Aorta (tissue), 5 donors: ENCODE data around the gene DNAJB7. TPM values are rescaled to one million over a fixed set of nuclear protein-coding genes. Genes with fewer than 3 reads are reported as not detected.
A peak's percentile ranks its signal among the peaks of the same experiment; 100 is the strongest.
"Not testable (repeated sequence)": the region's sequence is repeated elsewhere in the genome, so short reads cannot be mapped to it uniquely, and the experiment has no call there.

Source experiments
- ATAC-seq: fragments of 200-7000 bp; cut with Tn5 transposase; one replicate; pipeline ENCODE4 v1.9.1; 2022; ENCODE audit warnings: moderate library complexity; ENCODE audit not compliant: low FRiP score
- DNase-seq, 2 donors: peaks; one replicate each; pipeline ENCODE4 v3.0.0-alpha.2; 2020
- H3K27ac ChIP-seq, 2 donors: one replicate each; pipeline ENCODE4 v1.5.1; 2013; ENCODE audit warnings: low read length in 2 of 2, mild to moderate bottlenecking in 2 of 2, moderate library complexity in 2 of 2, control low read depth in 1 of 2, inconsistent platforms in 1 of 2, low read depth in 1 of 2
- H3K27me3 ChIP-seq, 2 donors: one replicate each; pipeline ENCODE4 v1.6.1; 2013; ENCODE audit warnings: control low read depth in 1 of 2, low read length in 1 of 2, mild to moderate bottlenecking in 1 of 2, moderate library complexity in 1 of 2; ENCODE audit not compliant: insufficient read depth in 2 of 2, control insufficient read depth in 1 of 2
- H3K36me3 ChIP-seq, 2 donors: one replicate each; pipeline ENCODE4 v1.6.1; 2013; ENCODE audit warnings: control low read depth in 1 of 2, low read length in 1 of 2, mild to moderate bottlenecking in 1 of 2; ENCODE audit not compliant: insufficient read depth in 2 of 2, control insufficient read depth in 1 of 2
- H3K4me1 ChIP-seq, 2 donors: one replicate each; pipeline ENCODE4 v1.6.1; 2013; ENCODE audit warnings: low read length in 2 of 2, control low read depth in 1 of 2, mild to moderate bottlenecking in 1 of 2, moderate library complexity in 1 of 2; ENCODE audit not compliant: insufficient read depth in 2 of 2, control insufficient read depth in 1 of 2
- H3K4me3 ChIP-seq, 2 donors: one replicate each; pipeline ENCODE4 v1.5.1; 2013; ENCODE audit warnings: low read length in 2 of 2, control low read depth in 1 of 2, mild to moderate bottlenecking in 1 of 2
- H3K9me3 ChIP-seq: one replicate; pipeline ENCODE4 v1.6.1; 2013; ENCODE audit warnings: mild to moderate bottlenecking, low read length; ENCODE audit not compliant: control insufficient read depth
- WGBS, 2 donors: extraction: QIAGEN DNeasy Blood & Tissue Kit; methylation state at CpG; one replicate each; pipeline ENCODE4 v1.1.7; 2013; 5-methylcytosine and 5-hydroxymethylcytosine counted together
- intact Hi-C, 2 donors: fragments of 100-400 bp; cut with DNase I; formaldehyde crosslinking; loops; one replicate each; pipeline versions ENCODE4 v1.14.2 to v1.15.0; 2022
- polyA plus RNA-seq, 2 donors: library from polyadenylated mRNA; stranded (reverse); fragments of 200-250 nt; gene quantifications; one replicate each; pipeline ENCODE4 v1.2.3, GENCODE V29; 2013
- total RNA-seq, 2 donors: library from RNA; stranded (reverse); fragmentation: NEBNext Ultra II Directional; extraction: Animal tissue kit (Norgen Biotek cat#: 25700); gene quantifications; one replicate each; pipeline ENCODE4 v1.2.1, GENCODE V29; 2021
- donor health status: healthy with polysubstance abuse.
- donor health status: Bipolar disorder and iron deficiency.
- donor health status: DM: no; HTN: no; CAD: no.
- donor health status: DM: no; HTN: no; CAD: no.
- donor health status: DM: yes; HTN: yes; CAD: no.

The DNAJB7 gene
- total and polyA plus RNA-seq, 4 donors = not detected

DNA sequence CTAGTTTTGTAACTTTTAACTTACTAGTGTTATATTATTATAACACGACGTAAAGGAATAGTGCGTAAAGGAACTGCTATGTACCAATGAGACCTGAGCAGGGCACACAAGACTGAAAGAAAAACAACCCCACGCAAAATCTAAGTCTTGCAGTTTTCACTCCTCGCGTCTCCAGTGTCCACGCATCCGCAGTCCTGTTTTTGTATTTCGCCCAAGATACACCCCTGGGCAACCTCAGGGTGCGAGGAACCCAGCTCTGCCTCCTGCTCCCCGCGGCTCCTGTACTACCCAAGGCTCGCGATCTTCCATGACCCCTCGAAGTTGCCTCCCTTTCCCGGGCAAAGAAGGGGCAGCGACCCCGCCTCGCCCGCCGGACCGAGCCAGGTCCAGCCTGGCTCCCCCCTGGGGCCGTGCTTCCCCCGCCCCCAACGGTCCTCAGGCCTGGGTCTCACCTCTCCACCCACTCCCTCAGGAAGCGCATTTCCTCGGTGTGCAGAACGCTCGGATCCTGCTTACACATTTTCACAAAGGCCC lies 5.9 kb downstream of the DNAJB7 start:
- no peaks in the 10 kb centered on the region for H3K27me3 ChIP-seq
- peak; percentile 65 to 82 for DNase-seq
- peak; percentile 49 for ATAC-seq
- H3K4me1 ChIP-seq = peaks cover 0 to 3% of the 10 kb centered on the region in 2 donors
- H3K27ac ChIP-seq = peak overlapping the region; percentile 29 to 84
- WGBS, 2 donors = 0% methylated on average over 26 to 29 of the region's 29 CpGs
- no peaks in the 10 kb centered on the region for H3K9me3 ChIP-seq
- H3K4me3 ChIP-seq = peak overlapping the region; percentile 29 to 66
- H3K36me3 ChIP-seq = no peaks in the 10 kb centered on the region
- intact Hi-C loops = no loop called here

DNA sequence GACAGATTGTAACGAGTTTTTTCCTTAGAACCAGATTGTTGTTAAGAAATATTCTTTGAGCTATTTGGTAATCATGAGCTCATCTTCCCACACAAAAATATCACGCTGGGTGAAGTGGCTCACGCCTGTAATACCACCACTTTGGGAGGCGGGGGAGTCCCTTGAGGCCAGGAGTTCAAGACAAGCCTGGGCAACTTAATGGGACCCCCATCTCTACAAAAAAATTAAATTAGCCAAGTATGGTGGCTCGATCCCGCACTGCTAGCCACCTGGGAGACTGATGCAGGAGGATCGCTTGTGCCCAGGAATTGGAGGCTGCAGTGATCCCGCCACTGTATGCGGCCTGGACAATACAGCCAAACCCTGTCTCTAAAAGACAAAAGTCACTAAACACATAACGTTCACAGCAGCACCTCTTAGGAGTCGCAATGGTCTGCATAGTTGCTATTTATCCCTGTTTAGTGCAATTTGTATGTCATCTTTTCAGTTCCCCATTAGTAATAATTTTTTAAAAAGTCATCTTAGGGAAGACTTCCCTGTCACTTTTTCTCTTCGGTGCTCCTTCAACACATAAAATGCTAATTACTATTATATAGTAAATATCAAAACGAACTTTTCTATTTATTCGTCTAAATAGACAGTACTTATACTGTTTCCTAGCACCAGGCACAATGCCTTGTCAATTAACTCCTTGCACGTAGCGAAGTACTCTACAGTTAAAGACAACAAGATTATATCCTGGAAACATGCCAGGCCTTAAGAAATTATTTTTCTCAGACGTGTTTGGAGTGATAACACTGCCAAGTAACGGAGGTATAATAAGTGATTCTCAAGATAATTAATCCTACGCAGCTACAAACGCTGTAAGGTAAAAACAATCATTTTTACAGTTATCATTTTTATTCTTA lies 6.6 kb downstream of the DNAJB7 start:
- Histone ChIP-seq H3K4me3 (peak overlapping the region; percentile 29 to 66), H3K27ac (no peak overlapping the region), H3K27me3 (no peaks in the 10 kb centered on the region), H3K4me1 (peaks cover 0 to 3% of the 10 kb centered on the region in 2 donors), H3K9me3 (no peaks in the 10 kb centered on the region), H3K36me3 (no peaks in the 10 kb centered on the region)
- DNase-seq (peak in 1 of 2 donors; percentile 44), ATAC-seq (no peak)
- WGBS, 2 donors = 34 to 35% methylated on average over 20 of the region's 20 CpGs
- intact Hi-C loops = no loop called here

GRCh38 chr22:40853961-40854360 lies 8.0 kb downstream of the DNAJB7 start:
- Histone ChIP-seq H3K27me3 (no peaks in the 10 kb centered on the region), H3K4me1 (peaks cover 0 to 2% of the 10 kb centered on the region in 2 donors), H3K4me3 (no peak overlapping the region), H3K27ac (no peak overlapping the region), H3K36me3 (no peaks in the 10 kb centered on the region), H3K9me3 (no peaks in the 10 kb centered on the region)
- intact Hi-C loops = no loop called here
- WGBS, 2 donors = 26 to 28% methylated on average over 3 of the region's 3 CpGs
- DNase-seq (no peak), ATAC-seq (no peak)

GRCh38 chr22:40853333-40853732 lies 8.6 kb downstream of the DNAJB7 start:
- no peaks in the 10 kb centered on the region for H3K27me3 ChIP-seq
- H3K4me3 ChIP-seq = peak overlapping the region in 1 of 2 donors; percentile 6
- DNase-seq (no peak), ATAC-seq (no peak)
- no peak overlapping the region for H3K27ac ChIP-seq
- no peaks in the 10 kb centered on the region for H3K36me3 ChIP-seq
- peaks cover 0 to 2% of the 10 kb centered on the region in 2 donors for H3K4me1 ChIP-seq
- H3K9me3 ChIP-seq = no peaks in the 10 kb centered on the region
- intact Hi-C loops = no loop called here
- 20 to 25% methylated on average over 1 of the region's 1 CpG for WGBS, 2 donors

GRCh38 chr22:40845816-40846215 lies 16.1 kb downstream of the DNAJB7 start:
- H3K4me3 ChIP-seq, intact Hi-C loops, H3K36me3 ChIP-seq, DNase-seq, ATAC-seq, H3K27me3 ChIP-seq, H3K27ac ChIP-seq, H3K9me3 ChIP-seq, H3K4me1 ChIP-seq: not testable (repeated sequence)
- WGBS, 2 donors = 92 to 94% methylated on average over 11 of the region's 11 CpGs

GRCh38 chr22:40844951-40845350 lies 17.0 kb downstream of the DNAJB7 start:
- WGBS, 2 donors = 92 to 94% methylated on average over 3 of the region's 3 CpGs
- no peaks in the 10 kb centered on the region for H3K27me3 ChIP-seq
- intact Hi-C loops = no loop called here
- DNase-seq (no peak), ATAC-seq (no peak)
- no peak overlapping the region for H3K27ac ChIP-seq
- H3K9me3 ChIP-seq = no peaks in the 10 kb centered on the region
- H3K36me3 ChIP-seq = peaks cover 2 to 3% of the 10 kb centered on the region in 2 donors
- H3K4me1 ChIP-seq = no peaks in the 10 kb centered on the region
- H3K4me3 ChIP-seq = no peak overlapping the region

DNA sequence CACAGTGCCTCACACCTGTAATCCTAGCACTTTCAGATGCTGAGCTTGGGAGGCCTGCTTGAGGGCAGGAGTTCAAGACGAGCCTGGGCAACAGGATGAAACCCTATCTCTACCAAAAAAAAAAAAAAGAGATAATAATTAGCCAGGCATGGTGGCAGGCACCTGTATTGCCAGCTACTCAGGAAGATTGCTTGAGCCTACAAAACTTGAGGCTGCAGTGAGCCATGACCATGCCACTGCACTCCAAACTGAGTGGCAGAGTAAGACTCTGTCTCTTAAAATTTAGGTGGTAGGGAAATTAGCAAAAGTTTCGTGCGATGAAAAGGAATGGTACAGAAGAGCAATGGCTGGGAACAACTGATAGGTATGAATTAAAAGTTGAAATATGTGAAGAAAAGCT lies 23.4 kb downstream of the DNAJB7 start:
- ATAC-seq = no peak
- no peaks in the 10 kb centered on the region for H3K27me3 ChIP-seq
- intact Hi-C loops = no loop called here
- no peaks in the 10 kb centered on the region for H3K9me3 ChIP-seq
- H3K36me3 ChIP-seq = peaks cover 2 to 9% of the 10 kb centered on the region in 2 donors
- 85 to 87% methylated on average over 3 of the region's 3 CpGs for WGBS, 2 donors
- no peak overlapping the region for H3K27ac ChIP-seq
- DNase-seq = no peak
- H3K4me1 ChIP-seq = peaks cover 0 to 3% of the 10 kb centered on the region in 2 donors
- H3K4me3 ChIP-seq = no peak overlapping the region

DNA sequence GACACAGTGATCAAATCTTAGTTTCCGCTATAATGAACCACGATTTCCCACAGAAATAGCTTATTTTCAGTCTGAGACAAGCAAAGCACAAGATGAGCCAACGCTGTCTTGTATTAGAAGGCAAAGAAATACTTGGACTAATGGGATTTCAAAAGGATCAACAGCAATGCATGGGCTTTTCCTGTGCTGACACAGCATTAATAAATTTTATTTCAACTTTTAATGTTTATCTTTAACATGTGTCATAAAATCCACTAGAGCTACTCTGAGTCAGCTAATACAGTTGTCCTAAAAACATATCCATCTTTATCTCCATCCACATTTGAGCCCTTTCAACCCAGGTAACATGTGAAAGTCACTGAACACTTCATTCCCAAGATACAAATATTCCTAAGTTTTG lies 27.3 kb downstream of the DNAJB7 start:
- no peaks in the 10 kb centered on the region for H3K9me3 ChIP-seq
- intact Hi-C loops = no loop called here
- H3K4me3 ChIP-seq = no peak overlapping the region
- DNase-seq = no peak
- 95 to 96% methylated on average over 3 of the region's 3 CpGs for WGBS, 2 donors
- H3K27ac ChIP-seq = no peak overlapping the region
- H3K4me1 ChIP-seq = peaks cover 0 to 3% of the 10 kb centered on the region in 2 donors
- no peaks in the 10 kb centered on the region for H3K27me3 ChIP-seq
- no peak for ATAC-seq
- peaks cover 4 to 6% of the 10 kb centered on the region in 2 donors for H3K36me3 ChIP-seq

DNA sequence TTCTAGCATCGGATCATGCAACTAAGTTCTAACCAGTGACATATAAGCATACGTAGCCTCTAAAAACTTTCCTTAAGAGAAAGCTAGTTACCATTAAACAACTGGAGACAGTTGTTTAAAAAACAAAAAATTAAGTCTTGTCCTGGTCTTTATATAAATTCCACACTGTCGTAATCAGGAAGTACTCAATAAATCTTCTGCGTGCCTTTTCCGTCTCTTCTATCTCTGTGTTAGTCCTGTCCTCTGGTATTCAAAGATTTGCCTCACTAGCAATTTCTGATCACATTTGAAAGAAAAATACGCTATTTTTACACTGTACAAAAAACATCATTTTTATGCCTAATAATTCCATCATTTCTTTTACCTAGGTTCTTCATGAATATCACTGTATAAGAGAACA lies 32.8 kb downstream of the DNAJB7 start:
- intact Hi-C loops = no loop called here
- H3K36me3 ChIP-seq = peaks cover 2 to 3% of the 10 kb centered on the region in 2 donors
- DNase-seq (no peak), ATAC-seq (no peak)
- H3K4me3 ChIP-seq = no peak overlapping the region
- 90% methylated on average over 6 of the region's 6 CpGs for WGBS, 2 donors
- H3K4me1 ChIP-seq = no peaks in the 10 kb centered on the region
- no peak overlapping the region for H3K27ac ChIP-seq
- H3K27me3 ChIP-seq = no peaks in the 10 kb centered on the region
- H3K9me3 ChIP-seq = no peaks in the 10 kb centered on the region
